Measurements from ENCODE around the gene SPINK7.

DNA sequence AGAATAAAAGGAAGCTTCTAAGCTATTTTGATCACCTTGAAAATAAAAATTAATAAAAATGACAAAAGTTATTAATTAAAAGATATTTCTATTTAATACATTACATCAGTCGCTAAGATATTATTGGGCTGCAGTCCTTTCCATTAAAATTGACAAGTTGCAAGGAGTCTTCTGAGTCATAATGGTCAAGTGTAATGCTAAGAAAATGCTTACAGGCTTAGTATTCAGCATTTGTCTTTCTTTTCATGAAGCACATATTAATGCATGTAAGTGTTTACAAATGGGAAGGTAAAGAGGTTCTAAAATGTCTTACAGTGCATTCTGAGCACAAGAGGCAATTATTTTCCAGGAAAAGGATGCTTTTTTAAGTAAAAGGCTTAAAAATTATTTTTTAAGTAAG is 40.5 kb downstream of the SPINK7 start:
- TF ChIP-seq POLR2A (IDR thresholded peaks at IDR 0.05): no peak
- TF ChIP-seq, protein P1, sequence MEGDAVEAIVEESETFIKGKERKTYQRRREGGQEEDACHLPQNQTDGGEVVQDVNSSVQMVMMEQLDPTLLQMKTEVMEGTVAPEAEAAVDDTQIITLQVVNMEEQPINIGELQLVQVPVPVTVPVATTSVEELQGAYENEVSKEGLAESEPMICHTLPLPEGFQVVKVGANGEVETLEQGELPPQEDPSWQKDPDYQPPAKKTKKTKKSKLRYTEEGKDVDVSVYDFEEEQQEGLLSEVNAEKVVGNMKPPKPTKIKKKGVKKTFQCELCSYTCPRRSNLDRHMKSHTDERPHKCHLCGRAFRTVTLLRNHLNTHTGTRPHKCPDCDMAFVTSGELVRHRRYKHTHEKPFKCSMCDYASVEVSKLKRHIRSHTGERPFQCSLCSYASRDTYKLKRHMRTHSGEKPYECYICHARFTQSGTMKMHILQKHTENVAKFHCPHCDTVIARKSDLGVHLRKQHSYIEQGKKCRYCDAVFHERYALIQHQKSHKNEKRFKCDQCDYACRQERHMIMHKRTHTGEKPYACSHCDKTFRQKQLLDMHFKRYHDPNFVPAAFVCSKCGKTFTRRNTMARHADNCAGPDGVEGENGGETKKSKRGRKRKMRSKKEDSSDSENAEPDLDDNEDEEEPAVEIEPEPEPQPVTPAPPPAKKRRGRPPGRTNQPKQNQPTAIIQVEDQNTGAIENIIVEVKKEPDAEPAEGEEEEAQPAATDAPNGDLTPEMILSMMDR (IDR thresholded peaks at IDR 0.05): no peak

All from adrenal gland (tissue), 5 donors.